Upper lobe of left lung (tissue), 4 donors: ENCODE results near the gene PITPNM3.

ENCODE experiments used
- CTCF ChIP-seq, 6 experiments: fragments of 450-650 bp in 4 of 6; fragments of 200-600 bp in 2 of 6; sonication (generic) in 2 of 6; IDR thresholded peaks; one replicate each; pipeline ENCODE4 v1.5.1; 2016 to 2019; ENCODE audit warnings: antibody characterized with exemption in 6 of 6
- EP300 ChIP-seq, 4 donors: sonication (generic); formaldehyde crosslinking; IDR thresholded peaks; one replicate each; pipeline ENCODE4 v1.5.1; 2017; ENCODE audit warnings: antibody characterized with exemption in 4 of 4, control low read depth in 2 of 4
- POLR2A ChIP-seq, 4 donors: fragments of 450-650 bp; IDR thresholded peaks; one replicate each; pipeline ENCODE4 v1.5.1; 2016 to 2017; ENCODE audit warnings: antibody characterized with exemption in 4 of 4, mild to moderate bottlenecking in 2 of 4

DNA sequence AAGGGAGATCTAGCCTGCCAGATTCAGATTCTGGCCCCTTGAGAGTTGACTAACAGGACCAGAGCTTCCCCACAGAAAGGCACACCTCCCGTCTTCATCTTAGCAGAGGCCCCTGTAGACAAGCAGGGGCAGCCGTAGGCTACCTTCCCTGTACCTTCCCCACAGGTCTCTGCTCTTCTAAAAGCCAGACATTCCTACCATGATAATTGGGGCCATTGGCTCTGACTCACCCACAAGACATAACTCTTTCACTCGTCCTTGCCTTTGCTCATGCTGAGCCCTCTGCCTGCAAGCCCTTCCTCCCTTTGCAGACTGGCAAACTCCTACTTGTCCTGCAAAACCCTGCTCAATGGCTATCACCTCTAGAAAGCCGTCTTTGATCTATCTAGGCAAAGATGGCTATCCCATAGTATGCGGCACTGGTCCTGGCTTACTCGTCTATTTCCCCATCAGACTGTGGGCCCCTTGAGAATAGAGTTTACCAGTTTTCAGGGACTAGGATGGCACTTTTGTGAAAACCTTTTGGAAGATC, 68.3 kb downstream of the PITPNM3 start:
- no peak for TF ChIP-seq CTCF (IDR thresholded peaks at IDR 0.05)
- no peak for TF ChIP-seq EP300 (IDR thresholded peaks at IDR 0.05)
- no peak for TF ChIP-seq POLR2A (IDR thresholded peaks at IDR 0.05)
